ENCODE results near the gene AP3B1.
"Not testable (repeated sequence)": the region's sequence is repeated elsewhere in the genome, so short reads cannot be mapped to it uniquely, and the experiment has no call there.

The AP3B1 gene

GRCh38 chr5:78102500-78102899, 192.0 kb downstream of the AP3B1 start:
- Histone ChIP-seq H3K36me3 (ENCODE audit: insufficient read depth, low read length) (peaks cover 30% of the 10 kb centered on the region), H3K4me1 (ENCODE audit: insufficient read depth, low read length) (peaks cover 25% of the 10 kb centered on the region), H3K4me3 (ENCODE audit: low read length) (no peak overlapping the region), H3K27me3 (ENCODE audit: insufficient read depth, low read length) (no peaks in the 10 kb centered on the region), H3K9me3 (ENCODE audit: low read length) (peaks cover 11% of the 10 kb centered on the region), H2AFZ (ENCODE audit: low read depth, low read length) (no peak overlapping the region)

DNA sequence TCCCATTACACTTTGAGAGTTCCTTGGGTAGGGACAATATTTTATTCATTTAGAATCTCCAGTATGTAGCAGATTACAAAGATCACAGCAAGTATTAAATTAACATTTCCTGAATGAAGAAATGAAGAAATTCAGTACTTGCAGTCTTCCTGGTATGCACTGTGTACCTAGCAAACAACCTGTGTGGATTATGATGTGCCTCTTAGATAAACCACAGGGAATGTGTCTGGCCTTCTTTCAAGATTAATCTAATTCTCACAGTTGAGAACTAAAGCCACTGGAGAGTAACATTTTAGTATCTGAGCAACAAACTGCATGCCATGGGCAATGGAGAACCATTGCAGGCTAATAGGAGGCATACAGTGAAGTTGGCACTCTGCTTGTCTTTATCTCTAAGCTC, 199.4 kb downstream of the AP3B1 start:
- Histone ChIP-seq H3K36me3 (ENCODE audit: insufficient read depth, low read length) (peaks cover 45% of the 10 kb centered on the region), H2AFZ (ENCODE audit: low read depth, low read length) (no peak overlapping the region), H3K27me3 (ENCODE audit: insufficient read depth, low read length) (no peaks in the 10 kb centered on the region), H3K4me3 (ENCODE audit: low read length) (no peak overlapping the region), H3K4me1 (ENCODE audit: insufficient read depth, low read length) (no peaks in the 10 kb centered on the region), H3K9me3 (ENCODE audit: low read length) (peaks cover 16% of the 10 kb centered on the region)

GRCh38 chr5:78090002-78090401, 204.5 kb downstream of the AP3B1 start:
- peaks cover 3% of the 10 kb centered on the region for H3K9me3 ChIP-seq (ENCODE audit: low read length)

GRCh38 chr5:78078858-78079257, 215.6 kb downstream of the AP3B1 start:
- Histone ChIP-seq H3K4me1 (ENCODE audit: insufficient read depth, low read length) (no peaks in the 10 kb centered on the region), H3K36me3 (ENCODE audit: insufficient read depth, low read length) (peaks cover 2% of the 10 kb centered on the region), H2AFZ (ENCODE audit: low read depth, low read length) (no peak overlapping the region), H3K27me3 (ENCODE audit: insufficient read depth, low read length) (no peaks in the 10 kb centered on the region), H3K4me3 (ENCODE audit: low read length) (no peak overlapping the region), H3K9me3 (ENCODE audit: low read length) (no peaks in the 10 kb centered on the region)

More at GRCh38 chr5:78090002-78090401, 204.5 kb downstream of the AP3B1 start:
- H3K4me1 ChIP-seq (ENCODE audit: insufficient read depth, low read length) = no peaks in the 10 kb centered on the region
- H3K27me3 ChIP-seq (ENCODE audit: insufficient read depth, low read length) = no peaks in the 10 kb centered on the region
- H2AFZ ChIP-seq (ENCODE audit: low read depth, low read length) = no peak overlapping the region
- H3K36me3 ChIP-seq (ENCODE audit: insufficient read depth, low read length) = peaks cover 32% of the 10 kb centered on the region
- H3K4me3 ChIP-seq (ENCODE audit: low read length) = no peak overlapping the region

DNA sequence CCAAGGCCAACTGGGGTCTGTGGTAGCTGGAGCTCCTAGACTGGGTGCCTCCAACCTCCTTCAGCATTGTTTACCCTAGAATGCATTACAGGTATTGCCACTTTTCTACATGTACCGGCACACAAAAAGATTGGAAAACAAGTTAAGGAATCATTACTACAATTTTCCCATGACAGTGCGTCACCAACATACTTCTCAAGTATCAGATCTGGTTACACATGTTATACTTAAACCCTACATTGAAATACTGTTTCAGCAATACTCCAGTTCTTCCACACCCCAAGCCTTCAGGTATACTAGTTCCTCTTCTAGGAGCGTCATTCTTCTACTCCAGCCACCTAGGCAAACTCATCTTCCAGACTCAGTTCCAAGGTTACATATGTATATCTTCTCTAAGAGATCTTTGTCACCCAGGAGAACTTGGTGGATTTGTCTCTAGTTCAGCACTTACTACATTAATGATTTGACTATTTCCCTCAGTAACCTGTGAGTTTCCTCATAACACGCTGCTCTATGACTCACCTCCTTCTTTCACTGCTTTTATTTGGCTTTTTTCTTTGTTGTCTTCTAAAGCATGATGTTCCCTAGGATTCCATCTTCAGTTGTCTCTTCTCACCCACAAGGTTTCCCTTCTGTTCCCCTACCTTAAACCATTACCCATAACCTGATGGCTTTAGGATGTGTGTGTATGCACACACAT, 217.0 kb downstream of the AP3B1 start:
- no peaks in the 10 kb centered on the region for H3K9me3 ChIP-seq (ENCODE audit: low read length)
- H3K4me3 ChIP-seq (ENCODE audit: low read length) = no peak overlapping the region
- no peaks in the 10 kb centered on the region for H3K36me3 ChIP-seq (ENCODE audit: insufficient read depth, low read length)
- H3K27me3 ChIP-seq (ENCODE audit: insufficient read depth, low read length) = no peaks in the 10 kb centered on the region
- H2AFZ ChIP-seq (ENCODE audit: low read depth, low read length) = no peak overlapping the region
- no peaks in the 10 kb centered on the region for H3K4me1 ChIP-seq (ENCODE audit: insufficient read depth, low read length)

DNA sequence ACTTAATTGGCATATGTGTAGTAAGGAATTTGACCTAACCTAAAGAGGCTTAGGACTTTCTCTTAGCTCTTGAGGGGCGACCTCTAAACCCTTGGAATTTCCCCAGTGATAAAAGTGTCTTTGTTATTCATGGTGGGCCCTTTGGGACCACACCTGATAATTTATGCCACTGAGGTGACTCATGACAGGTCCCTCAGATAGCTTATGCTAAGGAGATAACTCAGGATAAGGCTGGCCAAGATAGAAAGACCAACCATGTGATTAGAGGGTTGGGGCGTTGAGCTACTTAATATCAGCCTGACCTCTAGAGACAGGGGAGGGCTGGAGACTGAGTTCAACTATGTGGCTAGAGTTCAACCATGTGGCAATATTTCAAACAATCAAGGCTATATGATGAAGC, 218.1 kb downstream of the AP3B1 start:
- Histone ChIP-seq H2AFZ (ENCODE audit: low read depth, low read length) (no peak overlapping the region), H3K9me3 (ENCODE audit: low read length) (no peaks in the 10 kb centered on the region), H3K4me1 (ENCODE audit: insufficient read depth, low read length) (no peaks in the 10 kb centered on the region), H3K4me3 (ENCODE audit: low read length) (no peak overlapping the region), H3K27me3 (ENCODE audit: insufficient read depth, low read length) (no peaks in the 10 kb centered on the region), H3K36me3 (ENCODE audit: insufficient read depth, low read length) (peaks cover 2% of the 10 kb centered on the region)

DNA sequence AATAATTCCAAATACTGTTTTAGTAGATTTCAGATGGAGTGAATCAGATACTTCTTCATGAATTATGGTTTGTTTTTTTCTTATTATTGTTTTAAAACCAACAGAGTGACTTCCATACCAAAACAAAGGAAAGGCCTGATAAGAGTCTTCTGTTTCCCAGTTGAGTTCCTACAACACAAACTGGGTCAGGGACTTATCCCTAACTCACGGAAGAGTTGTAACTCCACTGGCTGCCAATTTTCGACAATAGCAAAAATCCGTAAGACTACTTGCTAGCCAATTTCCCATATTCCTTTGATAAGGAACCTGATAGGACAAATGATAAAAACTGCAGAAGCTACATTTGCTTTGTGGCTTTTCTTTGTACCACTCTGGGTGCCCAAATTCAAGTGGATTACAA, 219.2 kb downstream of the AP3B1 start:
- Histone ChIP-seq H3K4me1 (ENCODE audit: insufficient read depth, low read length) (no peaks in the 10 kb centered on the region), H3K27me3 (ENCODE audit: insufficient read depth, low read length) (no peaks in the 10 kb centered on the region), H3K36me3 (ENCODE audit: insufficient read depth, low read length) (peaks cover 2% of the 10 kb centered on the region), H3K4me3 (ENCODE audit: low read length) (no peak overlapping the region), H2AFZ (ENCODE audit: low read depth, low read length) (no peak overlapping the region), H3K9me3 (ENCODE audit: low read length) (no peaks in the 10 kb centered on the region)

- H3K4me1 ChIP-seq (ENCODE audit: insufficient read depth, low read length); H3K4me3 ChIP-seq (ENCODE audit: low read length); H3K9me3 ChIP-seq (ENCODE audit: low read length); H2AFZ ChIP-seq (ENCODE audit: low read depth, low read length); H3K27me3 ChIP-seq (ENCODE audit: insufficient read depth, low read length); H3K36me3 ChIP-seq (ENCODE audit: insufficient read depth, low read length): not testable (repeated sequence)
Measured at GRCh38 chr5:78070691-78071090, 223.8 kb downstream of the AP3B1 start.

DNA sequence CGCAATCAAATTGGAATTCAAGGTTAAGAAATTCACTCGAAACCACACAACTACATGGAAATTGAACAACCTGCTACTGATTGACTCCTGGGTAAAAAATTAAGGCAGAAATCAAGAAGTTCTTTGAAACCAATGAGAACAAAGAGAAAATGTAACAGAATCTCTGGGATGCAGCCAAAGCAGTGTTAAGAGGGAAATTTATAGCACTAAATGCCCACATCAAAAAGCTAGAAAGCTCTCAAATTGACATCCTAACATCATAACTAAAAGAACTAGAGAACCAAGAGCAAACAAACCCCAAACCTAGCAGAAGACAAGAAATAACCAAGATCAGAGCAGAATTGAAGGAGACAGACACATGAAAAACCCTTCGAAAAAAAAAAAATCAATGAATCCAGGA, 226.9 kb downstream of the AP3B1 start:
- H3K4me3 ChIP-seq (ENCODE audit: low read length); H3K36me3 ChIP-seq (ENCODE audit: insufficient read depth, low read length); H3K27me3 ChIP-seq (ENCODE audit: insufficient read depth, low read length); H3K9me3 ChIP-seq (ENCODE audit: low read length); H3K4me1 ChIP-seq (ENCODE audit: insufficient read depth, low read length); H2AFZ ChIP-seq (ENCODE audit: low read depth, low read length): not testable (repeated sequence)

DNA sequence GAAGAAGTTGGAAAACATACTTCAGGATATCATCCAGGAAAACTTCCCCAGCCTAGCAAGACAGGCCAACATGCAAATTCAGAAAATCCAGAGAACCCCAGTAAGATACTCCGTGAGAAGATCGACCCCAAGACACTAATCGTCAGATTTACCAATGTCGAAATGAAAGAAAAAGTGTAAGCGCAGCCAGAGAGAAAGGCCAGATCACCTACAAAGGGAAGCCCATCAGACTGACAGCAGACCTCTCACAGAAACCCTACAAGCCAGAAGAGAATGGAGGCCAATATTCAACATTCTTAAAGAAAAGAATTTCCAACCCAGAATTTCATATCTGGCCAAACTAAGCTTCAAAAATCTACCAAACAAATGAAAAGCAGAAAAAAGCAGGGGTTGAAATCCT, 227.8 kb downstream of the AP3B1 start:
- not testable (repeated sequence) for H2AFZ ChIP-seq (ENCODE audit: low read depth, low read length); H3K4me3 ChIP-seq (ENCODE audit: low read length); H3K9me3 ChIP-seq (ENCODE audit: low read length)

GRCh38 chr5:78065663-78066062, 228.8 kb downstream of the AP3B1 start:
- H3K9me3 ChIP-seq (ENCODE audit: low read length) = peaks cover 10% of the 10 kb centered on the region
- peaks cover 2% of the 10 kb centered on the region for H3K36me3 ChIP-seq (ENCODE audit: insufficient read depth, low read length)
- H3K27me3 ChIP-seq (ENCODE audit: insufficient read depth, low read length) = no peaks in the 10 kb centered on the region
- H2AFZ ChIP-seq (ENCODE audit: low read depth, low read length) = no peak overlapping the region
- H3K4me3 ChIP-seq (ENCODE audit: low read length) = no peak overlapping the region
- H3K4me1 ChIP-seq (ENCODE audit: insufficient read depth, low read length) = peaks cover 6% of the 10 kb centered on the region

More for the DNA sequence above, 227.8 kb downstream of the AP3B1 start:
- not testable (repeated sequence) for H3K36me3 ChIP-seq (ENCODE audit: insufficient read depth, low read length); H3K27me3 ChIP-seq (ENCODE audit: insufficient read depth, low read length); H3K4me1 ChIP-seq (ENCODE audit: insufficient read depth, low read length)

DNA sequence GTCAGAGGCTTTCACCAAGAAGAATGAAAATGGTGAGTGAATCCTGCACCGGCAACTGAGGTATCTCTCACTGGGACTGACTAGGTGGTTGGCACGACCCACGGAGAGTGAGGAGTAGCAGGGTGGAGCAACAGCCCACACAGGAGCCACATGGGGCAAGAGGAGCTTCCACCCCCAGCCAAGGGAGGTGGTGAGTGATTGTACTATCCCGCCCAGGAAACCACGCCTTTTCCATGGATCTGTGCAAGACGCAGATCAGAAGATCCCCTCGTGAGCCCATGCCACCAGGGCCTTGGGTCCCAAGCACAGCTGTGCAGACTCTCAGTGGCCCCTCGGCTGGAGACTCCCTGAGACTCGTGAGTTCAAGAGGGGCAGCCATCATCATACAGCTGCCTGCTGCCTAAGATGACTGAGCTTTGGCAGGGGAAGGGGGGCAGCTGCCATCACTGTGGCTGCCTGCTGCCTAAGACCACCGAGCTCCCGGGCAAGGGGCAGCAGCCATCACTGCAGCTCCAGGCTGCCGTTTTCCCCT, 229.5 kb downstream of the AP3B1 start:
- Histone ChIP-seq H3K9me3 (ENCODE audit: low read length) (peaks cover 10% of the 10 kb centered on the region), H3K27me3 (ENCODE audit: insufficient read depth, low read length) (no peaks in the 10 kb centered on the region), H3K36me3 (ENCODE audit: insufficient read depth, low read length) (peaks cover 2% of the 10 kb centered on the region), H3K4me3 (ENCODE audit: low read length) (no peak overlapping the region), H2AFZ (ENCODE audit: low read depth, low read length) (no peak overlapping the region), H3K4me1 (ENCODE audit: insufficient read depth, low read length) (peaks cover 6% of the 10 kb centered on the region)

DNA sequence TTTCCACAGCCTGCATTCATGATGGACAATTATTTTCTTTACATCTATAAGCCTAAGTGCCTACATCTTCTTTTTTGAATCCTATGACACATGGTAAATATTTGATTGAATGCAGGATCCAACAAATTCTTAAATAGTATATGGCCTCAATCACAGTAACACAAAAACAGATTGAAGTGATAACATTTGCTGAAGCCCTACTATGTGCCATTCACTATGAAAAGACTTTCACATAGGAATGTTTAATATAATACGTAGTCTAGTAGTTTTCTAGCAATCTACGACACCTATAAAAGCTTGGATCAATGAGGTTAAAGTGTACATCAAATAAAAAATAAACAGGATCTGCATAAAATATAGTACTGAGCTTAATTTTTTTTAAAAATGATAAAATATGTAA, 231.0 kb downstream of the AP3B1 start:
- Histone ChIP-seq H3K4me1 (ENCODE audit: insufficient read depth, low read length) (peaks cover 6% of the 10 kb centered on the region), H3K4me3 (ENCODE audit: low read length) (no peak overlapping the region), H3K9me3 (ENCODE audit: low read length) (peaks cover 10% of the 10 kb centered on the region), H3K36me3 (ENCODE audit: insufficient read depth, low read length) (peaks cover 2% of the 10 kb centered on the region), H2AFZ (ENCODE audit: low read depth, low read length) (no peak overlapping the region), H3K27me3 (ENCODE audit: insufficient read depth, low read length) (no peaks in the 10 kb centered on the region)

DNA sequence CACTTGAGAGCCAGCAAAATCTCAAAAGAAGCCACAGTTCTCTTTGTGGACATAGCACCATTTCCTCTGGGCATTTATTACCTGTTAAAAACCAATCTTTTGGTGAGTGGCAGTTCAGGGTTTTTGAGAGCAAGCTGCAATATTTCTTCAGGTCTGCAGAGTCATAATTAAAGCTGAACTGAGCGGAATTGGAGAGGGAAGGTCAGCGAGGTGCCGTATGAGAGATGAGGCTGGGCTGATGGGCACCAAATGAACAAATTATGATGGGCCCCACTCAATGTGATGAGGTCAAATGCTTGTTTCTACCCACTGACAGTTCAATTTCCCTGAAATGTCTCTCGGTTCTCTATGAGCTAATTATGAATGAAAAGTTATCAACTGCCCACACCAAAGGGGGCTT, 231.9 kb downstream of the AP3B1 start:
- peaks cover 6% of the 10 kb centered on the region for H3K4me1 ChIP-seq (ENCODE audit: insufficient read depth, low read length)
- no peak overlapping the region for H2AFZ ChIP-seq (ENCODE audit: low read depth, low read length)
- H3K36me3 ChIP-seq (ENCODE audit: insufficient read depth, low read length) = peaks cover 2% of the 10 kb centered on the region
- no peak overlapping the region for H3K4me3 ChIP-seq (ENCODE audit: low read length)
- peaks cover 10% of the 10 kb centered on the region for H3K9me3 ChIP-seq (ENCODE audit: low read length)
- no peaks in the 10 kb centered on the region for H3K27me3 ChIP-seq (ENCODE audit: insufficient read depth, low read length)

Measured in neuron (in vitro differentiated cells).